Liver (tissue), 2 donors: ENCODE data around the gene DDX1.

ENCODE experiments used
- SP1 ChIP-seq: IDR thresholded peaks from 2 replicates; pipeline ENCODE4 v1.6.1; 2018; ENCODE audit warnings: antibody characterized with exemption, mild to moderate bottlenecking
- TF ChIP-seq, protein P1 (sequence below): IDR thresholded peaks from 2 replicates; pipeline ENCODE4 v1.6.1; 2016; ENCODE audit warnings: antibody characterized with exemption
- donor health status: healthy.

DNA sequence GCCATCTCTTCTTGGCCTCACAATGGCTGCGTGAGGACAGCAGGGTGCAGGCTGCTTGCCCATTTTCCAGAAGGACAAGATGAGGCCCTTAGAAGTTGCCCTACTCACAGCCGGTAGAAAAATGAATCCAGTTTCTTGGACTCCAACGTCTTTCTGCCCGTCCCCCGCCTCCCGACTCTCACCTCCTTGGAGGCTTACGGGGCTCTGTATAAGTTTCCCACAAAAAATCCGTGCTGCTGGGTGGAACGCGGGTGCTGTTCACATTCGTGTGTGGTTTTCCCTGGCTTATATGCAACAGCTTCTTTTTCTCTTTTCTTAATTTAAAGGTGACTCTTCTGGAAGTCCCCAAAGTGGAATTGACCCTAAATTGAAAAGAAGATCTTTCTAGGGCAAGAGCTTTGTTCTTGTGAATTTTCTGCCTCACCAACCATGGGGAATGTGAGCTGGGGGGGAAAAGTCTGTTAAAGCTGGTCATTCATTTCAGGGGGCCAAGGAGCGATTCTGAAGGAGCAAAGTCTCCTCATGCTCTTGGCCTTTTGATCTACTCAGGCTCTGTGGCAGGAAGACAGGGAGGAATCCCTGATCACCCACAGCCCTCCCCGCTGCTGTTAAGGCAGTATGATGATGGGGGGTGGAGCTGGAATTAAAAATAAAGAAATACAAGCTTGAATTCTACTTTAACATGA, 51.3 kb downstream of the DDX1 start:
- no peak for TF ChIP-seq SP1
- TF ChIP-seq, protein P1, sequence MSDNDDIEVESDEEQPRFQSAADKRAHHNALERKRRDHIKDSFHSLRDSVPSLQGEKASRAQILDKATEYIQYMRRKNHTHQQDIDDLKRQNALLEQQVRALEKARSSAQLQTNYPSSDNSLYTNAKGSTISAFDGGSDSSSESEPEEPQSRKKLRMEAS: no peak
